Left lung (tissue), 10 donors: ENCODE data around the gene RETREG3. TPM values are rescaled to one million over a fixed set of nuclear protein-coding genes. Genes with fewer than 3 reads are reported as not detected.

Experiments used
- ATAC-seq: fragments of 200-7000 bp; cut with Tn5 transposase; one replicate; pipeline ENCODE4 v1.9.1; 2020; ENCODE audit warnings: moderate library complexity
- DNase-seq, 4 donors: peaks; one replicate each; pipeline ENCODE4 v3.0.0-alpha.2; 2013 to 2020
- H3K27ac ChIP-seq, 2 donors: fragments of 200-600 bp; sonication (generic) in 1 of 2; one replicate each; pipeline versions ENCODE4 v1.5.0 to v1.8.0; 2020 to 2021
- H3K27me3 ChIP-seq, 2 donors: fragments of 200-600 bp; sonication (generic) in 1 of 2; one replicate each; pipeline versions ENCODE4 v1.5.0 to v1.8.0; 2020 to 2021
- H3K36me3 ChIP-seq, 2 donors: fragments of 200-600 bp; sonication (generic) in 1 of 2; one replicate each; pipeline versions ENCODE4 v1.5.0 to v1.8.0; 2020 to 2021
- H3K4me1 ChIP-seq, 2 donors: fragments of 200-600 bp; one replicate each; pipeline ENCODE4 v1.8.0; 2021
- H3K4me3 ChIP-seq, 2 donors: fragments of 200-600 bp; sonication (generic) in 1 of 2; one replicate each; pipeline versions ENCODE4 v1.5.0 to v1.8.0; 2020 to 2021; ENCODE audit warnings: mild to moderate bottlenecking in 1 of 2
- H3K9me3 ChIP-seq, 2 donors: fragments of 200-600 bp; sonication (generic) in 1 of 2; one replicate each; pipeline versions ENCODE4 v1.5.0 to v1.8.0; 2020 to 2021
- CTCF ChIP-seq, 2 donors: fragments of 200-600 bp; sonication (generic) in 1 of 2; IDR thresholded peaks; one replicate each; pipeline versions ENCODE4 v1.5.0 to v1.8.0; 2021; ENCODE audit warnings: antibody characterized with exemption in 2 of 2
- intact Hi-C, 2 donors: fragments of 100-400 bp; cut with DNase I; formaldehyde crosslinking; loops; one replicate each; pipeline versions ENCODE4 v1.11.2 to v1.14.2; 2022
- polyA plus RNA-seq, 6 donors: library from polyadenylated mRNA; unstranded; fragments of 120-200 nt; gene quantifications; one replicate each; pipeline ENCODE4 v1.2.1, GENCODE V29; 2013; ENCODE audit not compliant: insufficient read length in 6 of 6
- total RNA-seq, 2 donors: library from RNA; stranded (reverse); fragmentation: NEBNext Ultra II Directional; extraction: Animal tissue kit (Norgen Biotek cat#: 25700); gene quantifications; one replicate each; pipeline ENCODE4 v1.2.1, GENCODE V29; 2021
- donor health status: DM: no; HTN: yes; CAD: no.
- donor health status: DM: no; HTN: no; CAD: no.

Gene RETREG3
- total and polyA plus RNA-seq, 8 donors, result 50.6 to 75.5 (median 60.0) TPM

- Histone ChIP-seq H3K4me3 (peak overlapping the region; percentile 61 to 77), H3K27ac (peak overlapping the region; percentile 87 to 93), H3K4me1 (peaks cover 10 to 39% of the 10 kb centered on the region in 2 donors), H3K27me3 (no peaks in the 10 kb centered on the region), H3K9me3 (no peaks in the 10 kb centered on the region), H3K36me3 (peaks cover 0 to 22% of the 10 kb centered on the region in 2 donors)
- no peak for TF ChIP-seq CTCF (IDR thresholded peaks at IDR 0.05)
- no peak for DNase-seq
- ATAC-seq, result no peak
- intact Hi-C loops, result no loop called here
These were observed 73.8 kb downstream of the RETREG3 start for GRCh38 chr17:42535155-42536047.

GRCh38 chr17:42531455-42532354 is 77.5 kb downstream of the RETREG3 start:
- no peaks in the 10 kb centered on the region for H3K9me3 ChIP-seq
- H3K27ac ChIP-seq, result peak overlapping the region; percentile 65 to 81
- ATAC-seq (peak; percentile 37), DNase-seq (peak; percentile 49 to 94 (median 68))
- H3K36me3 ChIP-seq, result no peaks in the 10 kb centered on the region
- peaks cover 9 to 36% of the 10 kb centered on the region in 2 donors for H3K4me1 ChIP-seq
- peak; percentile 40 to 57 for TF ChIP-seq CTCF (IDR thresholded peaks at IDR 0.05)
- H3K4me3 ChIP-seq, result peak overlapping the region; percentile 31 to 45
- no peaks in the 10 kb centered on the region for H3K27me3 ChIP-seq
- intact Hi-C loops, result no loop called here

DNA sequence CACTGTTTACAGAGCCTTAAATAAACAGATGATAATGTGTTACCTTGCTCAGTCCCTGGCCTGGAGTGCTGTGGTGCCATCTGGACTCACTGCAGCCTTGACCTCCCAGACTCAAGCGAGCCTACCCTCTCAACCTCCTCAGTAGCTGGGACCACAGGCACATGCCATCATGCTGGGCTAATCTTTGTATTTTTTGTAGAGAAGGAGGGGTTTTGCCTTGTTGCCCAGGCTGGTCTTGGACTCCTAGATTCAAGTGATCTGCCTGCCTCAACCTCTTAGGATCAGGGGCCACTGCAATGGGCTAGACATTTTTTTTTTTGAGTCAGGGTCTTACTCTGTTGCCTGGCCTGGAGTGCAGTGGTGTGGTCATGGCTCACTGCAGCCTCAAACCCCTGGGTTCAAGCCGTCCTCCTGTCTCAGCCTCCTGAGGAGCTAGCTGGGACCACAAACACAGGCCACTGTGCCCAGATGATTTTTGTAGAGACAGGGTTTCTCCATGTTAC is 78.2 kb downstream of the RETREG3 start:
- no peak for DNase-seq
- intact Hi-C loops, result no loop called here
- ATAC-seq, result no peak
- H3K27ac ChIP-seq, result no peak overlapping the region
- no peaks in the 10 kb centered on the region for H3K9me3 ChIP-seq
- no peak for TF ChIP-seq CTCF (IDR thresholded peaks at IDR 0.05)
- no peak overlapping the region for H3K4me3 ChIP-seq
- no peaks in the 10 kb centered on the region for H3K36me3 ChIP-seq
- no peaks in the 10 kb centered on the region for H3K27me3 ChIP-seq
- H3K4me1 ChIP-seq, result peaks cover 14 to 40% of the 10 kb centered on the region in 2 donors

Other genes with a start within 250 kb of the RETREG3 start
- gene STAT3, start 220.9 kb downstream of the RETREG3 start, total RNA-seq, result 100 to 1,000 TPM; 229 to 271 TPM
- 10 to 100 TPM; 75.0 to 95.4 (median 78.5) TPM for gene STAT3, start 220.9 kb downstream of the RETREG3 start, polyA plus RNA-seq
- gene CAVIN1, start 186.1 kb downstream of the RETREG3 start, total RNA-seq, result 100 to 1,000 TPM; 285 to 320 TPM
- gene CAVIN1, start 186.1 kb downstream of the RETREG3 start, polyA plus RNA-seq, result 100 to 1,000 TPM; 163 to 224 (median 191) TPM
- 100 to 1,000 TPM in 1 of 2 donors, 10 to 100 TPM in 1; 95.9 to 103 TPM for gene ATP6V0A1, start 150.5 kb downstream of the RETREG3 start, total RNA-seq
- 10 to 100 TPM; 46.1 to 59.7 (median 56.1) TPM for gene ATP6V0A1, start 150.5 kb downstream of the RETREG3 start, polyA plus RNA-seq
- gene NAGLU, start 73.1 kb downstream of the RETREG3 start, total RNA-seq, result 10 to 100 TPM; 41.5 to 56.2 TPM
- gene NAGLU, start 73.1 kb downstream of the RETREG3 start, polyA plus RNA-seq, result 10 to 100 TPM; 10.3 to 19.2 (median 12.8) TPM
- 1 to 10 TPM; 1.2 to 1.7 TPM for gene HSD17B1, start 56.5 kb downstream of the RETREG3 start, total RNA-seq
- gene HSD17B1, start 56.5 kb downstream of the RETREG3 start, polyA plus RNA-seq, result 1 to 10 TPM; 3.6 to 5.8 (median 4.6) TPM
- gene COASY, start 47.2 kb downstream of the RETREG3 start, total RNA-seq, result 100 to 1,000 TPM in 1 of 2 donors, 10 to 100 TPM in 1; 66.5 to 116 TPM
- 10 to 100 TPM; 41.1 to 43.9 (median 42.6) TPM for gene COASY, start 47.2 kb downstream of the RETREG3 start, polyA plus RNA-seq
- 10 to 100 TPM; 56.3 to 73.7 TPM for gene MLX, start 42.3 kb downstream of the RETREG3 start, total RNA-seq
- 10 to 100 TPM; 34.4 to 46.3 (median 40.5) TPM for gene MLX, start 42.3 kb downstream of the RETREG3 start, polyA plus RNA-seq
- 1 to 10 TPM; 6.5 to 7.7 TPM for gene PSMC3IP, start 31.6 kb downstream of the RETREG3 start, total RNA-seq
- gene PSMC3IP, start 31.6 kb downstream of the RETREG3 start, polyA plus RNA-seq, result 10 to 100 TPM; 15.9 to 21.4 (median 19.3) TPM
- gene TUBG1, start 309 bp upstream of the RETREG3 start, total RNA-seq, result 10 to 100 TPM; 42.6 to 63.2 TPM
- 10 to 100 TPM; 31.5 to 42.4 (median 37.2) TPM for gene TUBG1, start 309 bp upstream of the RETREG3 start, polyA plus RNA-seq
- 10 to 100 TPM; 13.1 to 19.5 TPM for gene TUBG2, start 49.9 kb upstream of the RETREG3 start, total RNA-seq
- 10 to 100 TPM; 25.3 to 40.2 (median 32.5) TPM for gene TUBG2, start 49.9 kb upstream of the RETREG3 start, polyA plus RNA-seq
- 10 to 100 TPM; 22.5 to 34.2 TPM for gene PLEKHH3, start 67.6 kb upstream of the RETREG3 start, total RNA-seq
- 10 to 100 TPM; 28.2 to 55.5 (median 36.3) TPM for gene PLEKHH3, start 67.6 kb upstream of the RETREG3 start, polyA plus RNA-seq
- 1 to 10 TPM in 1 of 2 donors, under 1 TPM in 1; 0.55 to 1.2 TPM for gene CCR10, start 72.5 kb upstream of the RETREG3 start, total RNA-seq
- gene CCR10, start 72.5 kb upstream of the RETREG3 start, polyA plus RNA-seq, result 1 to 10 TPM; 1.1 to 2.0 (median 1.6) TPM
- gene CNTNAP1, start 73.2 kb upstream of the RETREG3 start, total RNA-seq, result 10 to 100 TPM; 11.7 to 15.1 TPM
- 10 to 100 TPM in 3 of 6 donors, 1 to 10 TPM in 3; 7.3 to 15.6 (median 10.3) TPM for gene CNTNAP1, start 73.2 kb upstream of the RETREG3 start, polyA plus RNA-seq
- gene EZH1, start 135.7 kb upstream of the RETREG3 start, total RNA-seq, result 10 to 100 TPM; 31.5 to 43.2 TPM
- 10 to 100 TPM; 32.4 to 45.9 (median 36.8) TPM for gene EZH1, start 135.7 kb upstream of the RETREG3 start, polyA plus RNA-seq
- 10 to 100 TPM; 76.1 to 95.4 TPM for gene RAMP2, start 151.9 kb upstream of the RETREG3 start, total RNA-seq
- gene RAMP2, start 151.9 kb upstream of the RETREG3 start, polyA plus RNA-seq, result 100 to 1,000 TPM; 153 to 213 (median 182) TPM
- gene VPS25, start 164.1 kb upstream of the RETREG3 start, total RNA-seq, result 10 to 100 TPM; 54.8 to 55.3 TPM
- 10 to 100 TPM; 62.1 to 72.7 (median 69.0) TPM for gene VPS25, start 164.1 kb upstream of the RETREG3 start, polyA plus RNA-seq
- gene WNK4, start 171.2 kb upstream of the RETREG3 start, total RNA-seq, result under 1 TPM in 1 of 2 donors, not detected in 1; 0.21 TPM
- gene WNK4, start 171.2 kb upstream of the RETREG3 start, polyA plus RNA-seq, result 1 to 10 TPM in 5 of 6 donors, under 1 TPM in 1; 0.60 to 2.5 (median 1.9) TPM
- 10 to 100 TPM; 59.1 to 83.1 TPM for gene COA3, start 189.3 kb upstream of the RETREG3 start, total RNA-seq
- gene COA3, start 189.3 kb upstream of the RETREG3 start, polyA plus RNA-seq, result 10 to 100 TPM; 87.2 to 96.2 (median 91.4) TPM
- gene CNTD1, start 189.5 kb upstream of the RETREG3 start, total RNA-seq, result 1 to 10 TPM in 1 of 2 donors, not detected in 1; 1.5 TPM
- 1 to 10 TPM; 1.8 to 3.4 (median 2.6) TPM for gene CNTD1, start 189.5 kb upstream of the RETREG3 start, polyA plus RNA-seq
- gene BECN1, start 214.9 kb upstream of the RETREG3 start, total RNA-seq, result 10 to 100 TPM; 63.8 to 82.6 TPM
- gene BECN1, start 214.9 kb upstream of the RETREG3 start, polyA plus RNA-seq, result 10 to 100 TPM; 65.0 to 77.0 (median 69.8) TPM
- gene PSME3, start 224.0 kb upstream of the RETREG3 start, total RNA-seq, result 100 to 1,000 TPM in 1 of 2 donors, 10 to 100 TPM in 1; 95.7 to 131 TPM
- 10 to 100 TPM; 66.2 to 92.9 (median 78.0) TPM for gene PSME3, start 224.0 kb upstream of the RETREG3 start, polyA plus RNA-seq
- 1 to 10 TPM; 2.1 to 2.6 TPM for gene AOC2, start 235.2 kb upstream of the RETREG3 start, total RNA-seq
- gene AOC2, start 235.2 kb upstream of the RETREG3 start, polyA plus RNA-seq, result 1 to 10 TPM; 1.7 to 3.1 (median 2.7) TPM
- gene AOC3, start 241.8 kb upstream of the RETREG3 start, total RNA-seq, result 100 to 1,000 TPM in 1 of 2 donors, 10 to 100 TPM in 1; 56.6 to 155 TPM
- gene AOC3, start 241.8 kb upstream of the RETREG3 start, polyA plus RNA-seq, result 100 to 1,000 TPM; 149 to 186 (median 159) TPM